Tibial nerve (tissue), 3 donors: ENCODE results near the gene ARRB2.

Source experiments
- POLR2A ChIP-seq, 2 donors: fragments of 450-650 bp; IDR thresholded peaks; one replicate each; pipeline ENCODE4 v1.6.1; 2017; ENCODE audit warnings: antibody characterized with exemption in 2 of 2, mild to moderate bottlenecking in 2 of 2, moderate library complexity in 2 of 2
- TF ChIP-seq, protein P1 (sequence below), 5 experiments: fragments of 200-600 bp in 3 of 5; fragments of 450-650 bp in 2 of 5; sonication (generic) in 3 of 5; IDR thresholded peaks; one replicate each; pipeline ENCODE4 v1.5.1; 2016 to 2019; ENCODE audit warnings: antibody characterized with exemption in 5 of 5, mild to moderate bottlenecking in 3 of 5, moderate library complexity in 2 of 5

DNA sequence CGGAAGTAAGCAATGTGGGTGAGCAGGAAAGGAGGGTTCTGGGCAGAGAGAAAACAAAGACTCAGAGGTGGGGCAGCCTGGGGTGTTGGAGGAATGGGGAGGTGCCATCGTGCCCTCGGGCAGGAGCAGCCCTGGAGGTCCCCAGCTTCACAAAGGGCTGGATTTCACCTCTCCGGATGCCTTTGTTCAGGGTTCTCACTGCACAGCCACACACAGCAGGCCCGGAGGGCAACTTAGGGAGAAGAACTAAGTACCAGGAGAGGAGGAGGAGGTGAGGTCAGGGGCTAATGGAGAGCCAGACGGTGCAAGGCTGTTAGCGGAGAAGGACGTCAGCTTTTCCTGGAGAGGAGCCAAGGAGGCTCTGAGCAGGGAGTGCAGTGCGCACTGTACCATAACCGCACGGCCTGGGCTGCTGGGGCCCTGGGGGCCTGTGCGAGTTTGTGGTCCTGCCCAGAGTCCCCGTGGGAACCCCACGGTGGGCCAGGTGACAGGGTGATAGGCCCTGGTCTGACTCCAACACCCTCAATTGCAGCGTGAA is 9.3 kb downstream of the ARRB2 start:
- TF ChIP-seq, protein P1, sequence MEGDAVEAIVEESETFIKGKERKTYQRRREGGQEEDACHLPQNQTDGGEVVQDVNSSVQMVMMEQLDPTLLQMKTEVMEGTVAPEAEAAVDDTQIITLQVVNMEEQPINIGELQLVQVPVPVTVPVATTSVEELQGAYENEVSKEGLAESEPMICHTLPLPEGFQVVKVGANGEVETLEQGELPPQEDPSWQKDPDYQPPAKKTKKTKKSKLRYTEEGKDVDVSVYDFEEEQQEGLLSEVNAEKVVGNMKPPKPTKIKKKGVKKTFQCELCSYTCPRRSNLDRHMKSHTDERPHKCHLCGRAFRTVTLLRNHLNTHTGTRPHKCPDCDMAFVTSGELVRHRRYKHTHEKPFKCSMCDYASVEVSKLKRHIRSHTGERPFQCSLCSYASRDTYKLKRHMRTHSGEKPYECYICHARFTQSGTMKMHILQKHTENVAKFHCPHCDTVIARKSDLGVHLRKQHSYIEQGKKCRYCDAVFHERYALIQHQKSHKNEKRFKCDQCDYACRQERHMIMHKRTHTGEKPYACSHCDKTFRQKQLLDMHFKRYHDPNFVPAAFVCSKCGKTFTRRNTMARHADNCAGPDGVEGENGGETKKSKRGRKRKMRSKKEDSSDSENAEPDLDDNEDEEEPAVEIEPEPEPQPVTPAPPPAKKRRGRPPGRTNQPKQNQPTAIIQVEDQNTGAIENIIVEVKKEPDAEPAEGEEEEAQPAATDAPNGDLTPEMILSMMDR (IDR thresholded peaks at IDR 0.05): no peak
- no peak for TF ChIP-seq POLR2A (IDR thresholded peaks at IDR 0.05)
